Measurements from ENCODE around the gene MEDAG. TPM values are rescaled to one million over a fixed set of nuclear protein-coding genes. Genes with fewer than 3 reads are reported as not detected.

Gene MEDAG
- polyA plus RNA-seq, 1 donor (not counting 4 experiments of a cell fraction or from before 2014, with no cell fraction given), result 0.03 TPM

- H3K36me3 ChIP-seq (ENCODE audit: control insufficient read depth in 2 of 2, extremely low read depth in 1 of 2, insufficient read depth in 2 of 2, low read length in 2 of 2), result no peaks in the 10 kb centered on the region
- TF ChIP-seq CTCF (optimal IDR thresholded peaks at IDR 0.05 in 1 of 3, IDR thresholded peaks at IDR 0.05 in 1 of 3, conservative IDR thresholded peaks at IDR 0.05 in 1 of 3; ENCODE audit: extremely low read depth in 1 of 3, insufficient read depth in 2 of 3, low read length in 3 of 3) (no peak), EZH2 (IDR thresholded peaks at IDR 0.05; ENCODE audit: low read length) (no peak)
- H3K4me1 ChIP-seq (ENCODE audit: control insufficient read depth, extremely low read depth, insufficient read depth, low read length), result peaks cover 22% of the 10 kb centered on the region
- dilution Hi-C loops (cut with MboI; ENCODE audit: extremely low pct_ligation_motif_present, low sequenced_read_pairs), result no loop called here
- no peak overlapping the region for H3K9ac ChIP-seq (ENCODE audit: control insufficient read depth, extremely low read depth, insufficient read depth, low read length)
- no peaks in the 10 kb centered on the region for H3K9me3 ChIP-seq (ENCODE audit: control insufficient read depth, low read depth, low read length)
- no peak overlapping the region for H3K4me3 ChIP-seq (ENCODE audit: control insufficient read depth in 2 of 3, extremely low read depth in 1 of 3, insufficient read depth in 2 of 3, low read depth in 1 of 3, low read length in 3 of 3)
- no peak overlapping the region for H3K4me2 ChIP-seq (ENCODE audit: control insufficient read depth, extremely low read depth, insufficient read depth, low read depth, low read length)
- no peak for DNase-seq (ENCODE audit: low read depth, low spot score)
- no peak overlapping the region for H3K27ac ChIP-seq (ENCODE audit: control insufficient read depth, insufficient read depth, low read length)
- peaks cover 5% of the 10 kb centered on the region for H3K27me3 ChIP-seq (ENCODE audit: control insufficient read depth, extremely low read depth, insufficient read depth, low read length)
- H3K79me2 ChIP-seq (ENCODE audit: control insufficient read depth, insufficient read depth, low read length), result no peaks in the 10 kb centered on the region
- H2AFZ ChIP-seq (ENCODE audit: control insufficient read depth, low read length), result no peak overlapping the region
- no peaks in the 10 kb centered on the region for H3K9me1 ChIP-seq (ENCODE audit: control insufficient read depth, extremely low read depth, insufficient read depth, low read length)
- H4K20me1 ChIP-seq (ENCODE audit: control insufficient read depth, extremely low read depth, insufficient read depth, low read length), result no peaks in the 10 kb centered on the region
- FAIRE-seq, result peak; percentile 17
These were observed 12.8 kb downstream of the MEDAG start for GRCh38 chr13:30918662-30919405.

- Histone ChIP-seq H3K9me3 (ENCODE audit: control insufficient read depth, low read depth, low read length) (no peaks in the 10 kb centered on the region), H3K79me2 (ENCODE audit: control insufficient read depth, insufficient read depth, low read length) (no peaks in the 10 kb centered on the region), H3K27ac (ENCODE audit: control insufficient read depth, insufficient read depth, low read length) (no peak overlapping the region), H3K27me3 (ENCODE audit: control insufficient read depth, extremely low read depth, insufficient read depth, low read length) (peaks cover 3% of the 10 kb centered on the region), H3K4me2 (ENCODE audit: control insufficient read depth, extremely low read depth, insufficient read depth, low read depth, low read length) (no peak overlapping the region), H4K20me1 (ENCODE audit: control insufficient read depth, extremely low read depth, insufficient read depth, low read length) (no peaks in the 10 kb centered on the region), H3K4me1 (ENCODE audit: control insufficient read depth, extremely low read depth, insufficient read depth, low read length) (peaks cover 22% of the 10 kb centered on the region), H3K36me3 (ENCODE audit: control insufficient read depth in 2 of 2, extremely low read depth in 1 of 2, insufficient read depth in 2 of 2, low read length in 2 of 2) (no peaks in the 10 kb centered on the region), H3K4me3 (ENCODE audit: control insufficient read depth in 2 of 3, extremely low read depth in 1 of 3, insufficient read depth in 2 of 3, low read depth in 1 of 3, low read length in 3 of 3) (no peak overlapping the region), H3K9ac (ENCODE audit: control insufficient read depth, extremely low read depth, insufficient read depth, low read length) (no peak overlapping the region), H3K9me1 (ENCODE audit: control insufficient read depth, extremely low read depth, insufficient read depth, low read length) (no peaks in the 10 kb centered on the region), H2AFZ (ENCODE audit: control insufficient read depth, low read length) (no peak overlapping the region)
- dilution Hi-C loops (cut with MboI; ENCODE audit: extremely low pct_ligation_motif_present, low sequenced_read_pairs), result no loop called here
- DNase-seq (ENCODE audit: low read depth, low spot score), result no peak
- TF ChIP-seq CTCF (optimal IDR thresholded peaks at IDR 0.05 in 1 of 3, IDR thresholded peaks at IDR 0.05 in 1 of 3, conservative IDR thresholded peaks at IDR 0.05 in 1 of 3; ENCODE audit: extremely low read depth in 1 of 3, insufficient read depth in 2 of 3, low read length in 3 of 3), result no peak
- no peak for TF ChIP-seq EZH2 (IDR thresholded peaks at IDR 0.05; ENCODE audit: low read length)
- FAIRE-seq, result no peak
These were observed 14.3 kb downstream of the MEDAG start for GRCh38 chr13:30920162-30920909.
